ENCODE results near the gene IL12RB1.

DNA sequence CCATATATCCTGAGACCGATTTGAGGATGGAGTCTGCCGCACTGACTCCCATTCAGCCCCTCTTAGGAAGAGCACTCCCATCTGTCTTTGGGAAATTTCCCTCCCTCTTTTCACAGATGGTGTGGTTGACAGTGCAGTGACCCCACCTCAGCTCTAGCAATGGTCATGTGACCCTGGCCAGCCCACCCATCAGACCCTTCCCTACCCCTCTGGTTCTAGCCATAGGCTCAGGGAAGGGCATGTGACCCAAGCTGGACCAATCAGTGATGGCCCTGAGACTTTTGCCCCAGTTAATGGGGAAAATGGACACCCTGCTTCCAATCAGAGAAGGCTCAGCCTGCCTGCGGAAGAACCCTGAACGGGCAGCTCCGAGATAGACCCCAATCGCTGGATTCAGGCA, 26.3 kb downstream of the IL12RB1 start:
- no peak for TF ChIP-seq CTCF (optimal IDR thresholded peaks at IDR 0.05 in 1 of 3, IDR thresholded peaks at IDR 0.05 in 1 of 3, conservative IDR thresholded peaks at IDR 0.05 in 1 of 3; ENCODE audit: extremely low read depth in 1 of 3, insufficient read depth in 2 of 3, low read length in 3 of 3)
- TF ChIP-seq EZH2 (IDR thresholded peaks at IDR 0.05; ENCODE audit: low read length) = no peak

Measured in keratinocyte (primary cell).